DMS153 treated with DMSO at 0.1 percent for 48 hours (cell line): ENCODE data around the gene LEMD1.
"Not testable (repeated sequence)": the region's sequence is repeated elsewhere in the genome, so short reads cannot be mapped to it uniquely, and the experiment has no call there.

Source experiments
- DNase-seq: peaks from one replicate; lab custom pipeline; 2025; ENCODE audit not compliant: unreplicated experiment; lab: John Stamatoyannopoulos, UW

The LEMD1 gene

DNA sequence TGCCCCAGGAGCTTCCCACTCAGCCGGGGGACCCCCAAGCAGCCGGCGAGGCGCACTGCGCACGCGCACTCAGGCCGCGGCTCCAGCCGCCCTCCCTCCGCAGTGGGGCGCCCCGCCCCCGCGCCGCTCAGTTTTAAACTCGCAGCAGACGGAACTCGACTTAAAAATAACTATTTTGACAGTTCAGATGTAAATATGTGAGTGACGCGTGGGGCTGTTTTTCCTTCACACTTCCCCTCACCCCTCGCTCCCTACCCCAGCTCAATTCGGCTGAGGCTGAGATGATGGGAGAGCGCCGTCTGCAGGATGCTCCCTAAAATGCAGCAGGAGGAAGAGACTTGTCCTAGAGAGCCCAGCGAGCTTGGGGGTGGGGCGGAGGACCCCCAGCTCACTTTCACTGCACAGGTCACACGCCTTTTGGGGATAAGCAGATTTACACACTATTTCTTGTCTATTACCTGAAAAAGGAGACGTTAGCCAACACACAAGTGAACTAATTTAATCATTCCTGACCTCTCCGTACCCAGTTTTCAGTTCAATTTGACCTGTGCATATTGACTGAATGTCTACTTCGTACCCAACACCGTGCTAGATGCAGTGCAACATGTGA is 8.9 kb upstream of the LEMD1 start:
- peak; percentile 62 for DNase-seq

DNA sequence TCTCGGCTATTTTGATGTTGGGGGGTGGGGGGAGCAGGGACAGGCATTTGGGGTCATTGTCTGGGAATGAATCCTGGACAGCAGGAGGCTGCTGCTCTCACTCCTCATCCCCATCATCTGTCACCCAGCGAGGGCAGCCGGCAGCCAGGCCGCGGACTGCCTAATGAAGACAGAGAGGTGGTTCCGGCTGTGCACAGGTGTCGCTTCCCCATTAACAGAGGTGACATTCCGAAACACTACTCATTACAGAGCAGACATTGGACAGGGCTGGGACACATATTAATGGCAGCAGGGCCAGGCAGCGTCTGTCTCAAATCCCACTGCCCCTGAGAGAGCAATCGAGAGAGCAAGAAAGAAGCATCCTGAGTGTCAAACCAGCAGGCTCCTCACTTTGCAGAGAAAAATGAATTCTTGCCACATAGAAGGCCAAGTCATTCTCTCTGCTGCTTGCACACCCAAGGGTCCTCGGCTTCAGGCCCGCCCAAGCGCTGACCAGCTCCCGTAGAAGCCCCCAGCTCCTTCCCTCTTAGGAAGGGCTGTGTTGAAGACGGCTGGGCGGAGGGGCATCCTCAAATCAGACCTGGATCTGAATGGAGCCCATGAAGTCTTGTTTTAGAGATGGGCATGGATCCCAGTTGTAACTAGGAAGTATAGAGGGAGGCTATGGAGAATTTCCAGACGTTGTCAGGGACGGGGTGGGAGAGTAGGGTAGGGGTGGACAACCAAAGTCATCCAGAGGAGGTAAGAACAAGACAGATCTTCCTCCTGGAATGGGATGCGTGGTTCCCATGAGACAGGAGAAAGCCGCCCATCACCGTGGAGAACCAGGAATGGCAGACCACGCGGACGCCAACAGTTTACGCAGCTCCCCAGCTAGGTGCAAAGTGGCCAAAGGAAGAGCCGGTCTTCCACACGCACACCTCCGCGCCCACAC is 8.2 kb upstream of the LEMD1 start:
- DNase-seq = no peak

DNA sequence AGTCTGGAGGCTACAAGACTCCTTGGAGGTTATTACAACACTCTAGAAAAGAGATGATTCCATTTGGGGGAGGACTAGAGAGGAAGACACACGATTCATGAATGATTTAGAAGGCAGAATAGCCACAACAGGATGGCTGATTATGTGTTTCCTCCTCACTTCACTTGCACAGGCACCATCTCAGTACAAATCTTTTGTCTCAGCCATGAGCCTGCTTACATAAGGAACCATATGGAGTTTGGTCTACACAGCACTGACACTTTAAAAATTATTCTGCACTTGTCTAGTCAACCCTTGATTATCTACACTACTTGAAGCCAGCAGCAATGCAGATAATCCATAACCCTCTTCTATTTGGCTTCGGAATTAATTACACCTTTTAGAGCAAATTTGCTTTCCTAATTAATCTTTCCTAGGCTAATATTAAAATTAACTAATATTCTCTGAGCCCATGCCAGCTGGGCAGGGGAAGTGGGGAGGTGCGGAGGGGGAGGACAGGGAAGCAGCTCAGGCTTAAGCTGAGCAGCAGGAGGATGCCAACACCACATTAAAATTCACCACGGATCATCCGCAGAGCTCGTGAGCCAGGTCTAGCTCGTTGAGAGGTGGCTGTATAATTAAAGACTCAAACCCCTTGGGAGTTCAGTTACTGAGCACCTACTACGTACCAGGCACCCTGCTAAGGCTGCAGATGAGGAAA is 3.2 kb upstream of the LEMD1 start:
- DNase-seq = no peak

DNA sequence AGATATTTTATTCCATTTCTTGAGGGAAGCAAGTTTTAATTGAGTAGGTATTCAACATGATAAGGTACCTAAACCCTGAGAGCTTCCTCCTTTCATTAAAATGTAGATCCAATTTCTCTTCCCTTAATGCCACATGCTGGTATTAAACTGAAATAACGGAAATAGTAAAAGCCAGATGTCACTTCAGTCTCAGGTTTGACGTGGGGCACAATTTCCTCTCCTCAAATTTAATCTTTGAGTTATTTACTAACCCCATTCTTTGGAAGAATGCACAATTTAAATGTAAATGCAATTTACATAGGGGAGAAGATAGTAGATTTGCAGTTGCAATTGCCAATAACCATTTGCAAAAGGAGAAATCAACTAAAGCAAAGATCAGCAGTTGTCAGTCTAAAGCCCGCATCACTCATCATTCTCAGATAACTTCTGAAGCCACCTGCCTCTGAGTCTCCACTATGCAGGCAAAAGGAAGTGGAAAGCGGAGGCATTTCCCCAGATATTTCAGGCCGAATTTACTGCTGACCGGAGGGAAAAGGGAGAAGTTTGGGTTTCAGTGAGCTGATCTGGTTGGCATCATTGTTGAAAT is 2.1 kb upstream of the LEMD1 start:
- no peak for DNase-seq

DNA sequence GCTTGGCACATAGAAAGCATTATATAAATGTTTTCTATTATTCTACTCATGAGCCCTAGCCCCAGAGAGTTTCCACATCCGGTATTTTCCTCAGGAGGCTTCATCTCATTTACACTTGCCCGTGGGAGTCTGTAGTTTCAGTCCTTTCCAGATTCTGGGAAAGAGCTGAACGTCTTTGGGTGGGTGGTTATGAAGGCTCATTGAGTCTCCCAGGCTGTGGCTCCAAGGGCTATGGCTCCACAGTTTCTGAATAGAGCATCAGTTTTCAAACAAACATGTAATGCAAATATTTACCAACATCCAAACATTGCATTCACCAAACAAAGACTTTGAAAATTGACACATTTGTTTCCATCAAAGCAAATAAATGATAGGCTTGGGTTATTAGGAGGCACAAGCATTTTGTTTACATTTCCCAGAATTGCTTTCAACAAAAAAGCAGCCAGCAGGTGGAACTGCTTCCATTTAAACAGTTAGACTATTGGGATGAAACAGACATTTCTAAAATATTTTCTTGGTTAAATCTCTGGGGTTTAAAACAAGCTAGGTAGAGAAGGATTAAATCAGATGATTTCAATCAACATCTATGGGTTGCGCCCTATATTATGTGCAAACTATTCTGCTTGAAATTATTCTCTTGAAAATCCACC is 1.3 kb upstream of the LEMD1 start:
- DNase-seq = peak; percentile 85

DNA sequence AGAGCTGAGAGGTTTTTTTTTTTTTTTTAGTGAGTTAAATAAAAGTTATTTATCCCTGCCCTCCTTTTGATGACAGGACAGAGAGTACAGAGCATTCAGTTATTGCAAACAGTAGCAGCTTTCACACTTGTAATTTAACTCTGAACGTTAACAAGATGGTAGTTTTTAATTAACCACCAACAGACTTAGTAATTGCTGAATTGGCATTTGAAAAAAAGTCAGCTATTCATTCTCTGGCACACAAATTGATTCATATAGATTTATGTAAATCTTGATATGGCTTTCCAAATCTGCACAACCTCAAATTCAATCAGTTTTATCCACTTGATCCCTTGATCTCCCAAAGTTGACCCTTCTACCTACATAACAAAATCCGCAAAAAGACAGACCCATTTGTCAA is 918 bp downstream of the LEMD1 start:
- no peak for DNase-seq

DNA sequence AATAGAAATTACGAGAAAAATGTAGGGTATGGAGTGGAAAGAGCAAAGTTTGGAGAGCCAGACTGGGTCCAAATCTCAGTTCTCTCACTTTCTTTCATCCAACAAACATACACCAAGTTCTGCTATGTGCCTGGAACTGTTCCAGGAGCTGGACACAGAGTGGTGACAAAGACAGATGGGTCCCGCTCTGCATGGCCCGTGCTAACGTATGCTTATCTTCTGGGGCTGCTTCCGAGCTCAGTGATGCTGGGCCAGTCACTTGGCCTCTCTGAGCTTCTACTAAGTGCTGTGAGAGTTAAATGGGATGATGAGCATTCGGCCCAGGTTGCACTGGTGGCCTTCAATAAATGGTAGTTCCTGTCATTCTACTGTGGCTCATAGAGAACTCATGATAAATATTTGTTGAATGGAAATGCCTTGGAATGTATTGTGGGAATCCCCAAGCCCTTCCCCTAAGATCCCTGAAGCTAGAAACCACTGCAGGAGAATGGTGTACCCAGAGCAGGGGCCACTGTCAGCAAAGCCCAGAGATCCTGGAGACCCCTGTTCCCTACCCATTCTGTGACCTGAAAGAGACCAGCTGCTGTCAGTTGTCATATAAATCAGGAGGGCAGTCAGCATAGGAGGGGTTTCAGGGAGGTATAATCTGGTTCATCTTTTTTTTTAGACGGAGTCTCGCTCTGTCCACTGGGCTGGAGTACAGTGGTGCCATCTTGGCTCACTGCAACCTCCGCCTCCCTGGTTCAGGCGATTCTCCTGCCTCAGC is 3.8 kb downstream of the LEMD1 start:
- DNase-seq = no peak

DNA sequence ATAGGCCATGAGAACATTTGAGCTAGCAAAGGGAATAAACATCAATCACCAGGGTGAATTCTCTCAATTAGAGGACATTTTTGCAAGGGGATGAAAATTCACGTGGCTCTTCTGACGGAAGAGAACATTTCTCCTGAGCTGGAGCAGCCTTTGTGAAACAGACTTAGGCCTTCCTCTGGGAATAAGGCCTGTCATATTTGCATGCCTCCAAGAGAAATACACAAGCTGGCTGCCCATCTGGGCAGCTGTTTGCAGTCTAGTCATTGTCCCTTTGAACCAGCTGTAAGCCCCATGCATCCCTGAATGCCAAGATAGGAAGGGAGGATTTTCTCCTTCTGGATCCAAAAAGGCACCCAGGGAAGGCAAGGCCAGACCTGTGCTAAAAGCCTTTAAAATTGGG is 5.5 kb downstream of the LEMD1 start:
- no peak for DNase-seq

DNA sequence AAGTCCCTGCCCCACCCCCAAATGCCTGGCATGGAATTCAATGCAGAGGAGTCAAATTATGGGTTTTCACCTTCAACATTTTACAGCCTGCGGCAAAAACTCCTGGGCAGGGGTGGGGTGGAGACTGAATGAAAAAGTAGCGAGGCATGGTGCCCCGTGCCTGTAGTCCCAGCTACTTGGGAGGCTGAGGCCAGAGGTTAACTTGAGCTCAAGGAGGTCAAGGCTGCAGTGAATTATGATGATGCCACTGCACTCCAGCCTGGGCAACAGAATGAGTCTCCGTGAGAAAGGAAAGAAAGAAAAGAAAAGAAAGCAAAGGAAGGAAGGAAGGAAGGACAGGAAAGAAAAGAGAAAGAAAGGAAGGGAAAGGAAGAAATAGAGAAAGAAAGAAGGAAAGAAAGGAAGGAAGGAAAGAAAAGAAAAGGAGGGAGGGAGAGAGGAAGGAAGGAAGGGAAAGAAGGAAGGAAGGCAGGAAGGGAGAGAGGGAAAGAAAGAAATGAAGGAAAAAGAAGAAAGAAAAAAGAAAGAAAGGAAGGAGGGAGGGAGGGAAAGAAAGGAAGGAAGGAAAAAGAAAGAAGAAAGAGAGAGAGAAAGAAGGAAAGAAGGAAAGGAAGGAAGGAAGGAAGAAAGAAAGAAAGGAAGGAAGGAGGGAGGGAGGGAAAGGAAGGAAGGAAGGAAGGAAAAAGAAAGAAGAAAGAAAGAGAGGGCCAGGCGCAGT is 11.1 kb downstream of the LEMD1 start:
- no peak for DNase-seq

DNA sequence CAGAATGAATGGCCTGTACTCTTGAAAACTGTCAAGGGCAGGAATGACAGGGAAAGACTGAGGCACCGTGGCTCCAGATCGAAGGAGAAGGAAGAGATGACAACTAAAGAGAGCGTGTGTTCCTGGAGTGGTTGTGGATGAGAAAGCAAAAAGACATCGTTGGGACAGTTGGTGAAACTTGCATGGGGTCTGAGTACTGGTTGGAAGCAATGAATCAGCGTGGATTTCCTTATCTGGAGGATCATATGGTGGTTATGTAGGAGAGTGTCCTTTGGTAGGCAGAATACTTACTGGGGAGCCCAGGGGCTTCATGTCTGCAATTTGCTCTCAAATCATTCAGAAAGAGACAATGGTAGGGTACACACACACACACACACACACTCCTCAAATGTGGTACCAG is 13.9 kb downstream of the LEMD1 start:
- no peak for DNase-seq

DNA sequence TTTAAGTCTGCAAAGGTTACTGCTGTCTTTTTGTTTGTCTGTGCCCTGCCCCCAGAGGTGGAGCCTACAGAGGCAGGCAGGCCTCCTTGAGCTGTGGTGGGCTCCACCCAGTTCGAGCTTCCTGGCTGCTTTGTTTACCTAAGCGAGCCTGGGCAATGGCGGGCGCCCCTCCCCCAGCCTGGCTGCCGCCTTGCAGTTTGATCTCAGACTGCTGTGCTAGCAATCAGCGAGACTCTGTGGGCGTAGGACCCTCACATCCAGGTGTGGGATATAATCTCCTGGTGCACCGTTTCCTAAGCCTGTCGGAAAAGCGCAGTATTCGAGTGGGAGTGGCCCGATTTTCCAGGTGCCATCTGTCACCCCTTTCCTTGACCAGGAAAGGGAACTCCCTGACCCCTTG is 15.6 kb downstream of the LEMD1 start:
- not testable (repeated sequence) for DNase-seq

DNA sequence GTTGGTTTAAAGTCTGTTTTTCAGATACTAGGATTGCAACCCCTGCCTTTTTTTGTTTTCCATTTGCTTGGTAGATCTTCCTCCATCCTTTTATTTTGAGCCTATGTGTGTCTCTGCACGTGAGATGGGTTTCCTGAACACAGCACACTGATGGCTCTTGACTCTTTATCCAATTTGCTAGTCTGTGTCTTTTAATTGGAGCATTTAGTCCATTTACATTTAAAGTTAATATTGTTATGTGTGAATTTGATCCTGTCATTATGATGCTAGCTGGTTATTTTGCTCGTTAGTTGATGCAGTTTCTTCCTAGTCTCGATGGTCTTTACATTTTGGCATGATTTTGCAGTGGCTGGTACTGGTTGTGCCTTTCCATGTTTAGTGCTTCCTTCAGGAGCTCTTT is 17.4 kb downstream of the LEMD1 start:
- not testable (repeated sequence) for DNase-seq

DNA sequence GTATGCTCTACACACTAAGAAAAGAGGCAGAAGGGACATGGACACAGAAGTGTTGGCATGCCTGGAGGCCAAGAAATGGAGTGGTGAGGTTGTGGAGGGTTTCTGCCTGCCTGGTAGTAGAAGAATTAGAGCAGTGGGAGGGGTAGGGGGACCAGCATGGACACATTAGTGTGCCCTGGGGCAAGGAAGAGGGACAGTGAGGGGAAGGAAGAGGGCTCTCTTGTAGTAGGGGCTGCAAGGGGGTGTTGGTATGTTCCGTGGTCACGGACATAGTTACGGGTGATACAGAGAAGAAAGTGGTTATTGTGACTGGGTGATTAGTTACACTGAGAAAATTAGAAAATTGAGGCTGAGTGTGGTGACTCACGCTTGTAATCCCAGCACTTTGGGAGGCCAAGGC is 23.3 kb downstream of the LEMD1 start:
- no peak for DNase-seq

DNA sequence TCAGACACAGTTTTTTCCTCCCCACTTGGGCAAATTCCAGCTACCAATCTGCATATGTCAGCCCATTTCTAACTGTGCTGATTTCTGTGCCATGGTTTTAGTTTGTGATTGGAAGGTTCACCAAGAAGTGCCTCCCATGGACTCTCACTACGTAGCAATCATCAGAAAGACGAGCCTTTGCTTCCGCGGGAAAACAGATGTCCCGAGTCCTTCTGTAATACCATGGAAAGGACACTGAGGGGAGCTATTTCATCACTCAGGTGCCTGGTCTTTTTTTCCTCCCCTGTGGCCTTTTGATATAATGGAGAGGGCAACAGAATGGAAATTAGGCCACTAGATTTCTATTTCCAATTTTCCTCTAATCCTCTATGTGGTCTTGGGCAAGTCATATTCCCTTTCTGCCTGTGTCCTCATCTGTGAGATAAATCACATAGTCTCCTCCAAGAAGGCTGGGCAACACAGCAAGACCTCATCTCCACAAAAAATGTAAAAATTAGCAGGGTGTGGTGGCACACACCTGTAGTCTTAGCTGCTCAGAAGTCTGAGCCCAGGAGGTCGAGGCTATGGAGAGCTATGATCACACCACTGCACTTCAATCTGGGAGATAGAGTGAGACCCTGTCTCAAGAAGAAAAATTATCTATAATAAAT is 24.8 kb downstream of the LEMD1 start:
- peak; percentile 97 for DNase-seq

DNA sequence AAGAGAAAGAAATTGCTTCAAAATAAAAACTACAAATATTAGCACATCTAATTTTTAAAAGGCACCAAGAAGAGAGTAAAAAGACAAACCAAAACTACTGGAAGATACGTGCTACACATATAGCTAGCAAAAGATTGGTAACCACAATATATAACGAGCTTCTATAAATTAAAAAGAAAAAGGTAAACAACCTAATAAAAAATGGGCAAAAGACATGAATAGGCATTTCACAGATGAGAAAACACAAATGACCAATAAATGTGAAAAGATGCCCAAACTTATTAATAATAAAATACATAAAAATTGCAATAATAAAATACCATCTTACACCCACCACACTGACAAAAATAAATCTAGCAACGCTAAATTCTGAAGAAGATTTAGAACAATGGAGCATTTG is 26.2 kb downstream of the LEMD1 start:
- no peak for DNase-seq

DNA sequence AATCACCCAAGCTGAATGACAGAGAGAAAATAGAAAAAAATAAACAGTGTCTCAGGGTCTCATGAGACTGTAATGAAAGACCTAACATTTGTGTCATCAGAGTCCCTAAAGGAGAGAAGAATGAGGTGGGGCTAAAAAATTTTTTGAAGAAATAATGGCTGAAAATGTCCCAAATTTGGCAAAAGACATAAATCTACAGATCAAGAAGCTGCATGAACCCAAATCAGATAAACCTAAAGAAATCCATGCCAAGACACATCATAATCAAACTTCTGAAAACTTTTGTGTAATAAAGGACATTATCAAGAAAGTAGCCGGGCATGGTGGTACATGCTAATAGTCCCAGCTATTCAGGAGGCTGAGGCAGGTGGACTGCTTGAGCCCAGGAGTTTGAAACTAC is 29.2 kb downstream of the LEMD1 start:
- no peak for DNase-seq

DNA sequence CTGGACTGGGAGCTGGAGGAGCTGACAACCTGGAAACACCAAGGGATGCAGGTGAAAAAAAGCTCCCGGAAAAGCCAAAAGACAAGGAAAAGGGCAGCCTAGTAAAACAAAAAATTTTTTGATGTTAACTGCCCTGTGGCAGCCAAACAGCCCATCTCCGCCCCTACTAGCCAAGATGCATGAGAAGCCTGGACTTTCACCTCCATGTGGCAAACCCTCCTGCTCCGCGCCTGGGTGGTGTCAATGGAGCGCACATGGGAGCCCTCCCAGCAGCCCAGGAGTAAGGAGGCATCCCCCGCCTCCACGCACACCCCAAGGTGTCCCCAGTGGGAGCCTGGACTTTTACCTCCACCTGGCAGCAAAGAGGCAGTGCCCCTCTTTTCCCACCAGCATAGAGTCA is 30.5 kb downstream of the LEMD1 start:
- DNase-seq = no peak

DNA sequence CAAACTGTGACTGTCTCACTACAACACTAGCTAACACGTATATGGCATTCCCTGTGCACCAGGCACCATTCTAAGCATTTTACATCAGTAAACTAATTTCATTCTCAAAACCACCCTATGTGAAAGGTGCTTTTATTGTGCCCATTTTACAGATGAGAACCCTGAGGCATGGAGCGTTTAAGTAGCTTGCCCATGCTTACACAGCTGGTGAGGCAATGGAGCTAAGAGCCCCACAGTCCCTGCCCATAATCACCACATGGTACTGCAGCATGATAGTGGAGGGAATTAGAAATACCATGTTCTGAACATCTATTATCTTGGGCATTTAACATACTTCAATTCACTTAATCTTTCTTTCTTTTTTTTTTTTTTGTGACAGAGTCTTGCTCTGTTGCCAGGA is 34.0 kb downstream of the LEMD1 start:
- no peak for DNase-seq

DNA sequence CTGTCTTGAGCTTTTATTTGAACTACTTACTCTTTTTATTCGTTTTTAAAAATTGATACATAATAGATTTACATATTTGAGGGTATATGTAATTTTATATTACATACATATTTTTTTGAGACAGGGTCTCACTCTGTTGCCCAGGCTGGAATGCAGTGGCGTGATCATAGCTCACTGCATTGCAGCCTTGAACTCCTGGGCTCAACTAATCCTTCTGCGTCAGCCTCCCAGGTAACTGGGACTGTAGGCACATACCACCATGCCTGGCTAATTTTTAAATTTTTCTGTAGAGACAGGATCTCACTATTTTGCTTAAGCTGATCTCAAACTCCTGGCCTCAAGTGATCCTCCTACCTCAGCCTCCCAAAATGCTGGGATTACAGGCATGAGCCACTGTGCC is 38.9 kb downstream of the LEMD1 start:
- not testable (repeated sequence) for DNase-seq
